NCI-H1105 (cell line): ENCODE results near the gene USP2.
"Not testable (repeated sequence)": the region's sequence is repeated elsewhere in the genome, so short reads cannot be mapped to it uniquely, and the experiment has no call there.

ENCODE experiments used
- DNase-seq: peaks from one replicate; lab custom pipeline; 2025; lab: John Stamatoyannopoulos, UW

USP2 gene

GRCh38 chr11:119414321-119414720 is 32.8 kb upstream of the USP2 start:
- DNase-seq: no peak

DNA sequence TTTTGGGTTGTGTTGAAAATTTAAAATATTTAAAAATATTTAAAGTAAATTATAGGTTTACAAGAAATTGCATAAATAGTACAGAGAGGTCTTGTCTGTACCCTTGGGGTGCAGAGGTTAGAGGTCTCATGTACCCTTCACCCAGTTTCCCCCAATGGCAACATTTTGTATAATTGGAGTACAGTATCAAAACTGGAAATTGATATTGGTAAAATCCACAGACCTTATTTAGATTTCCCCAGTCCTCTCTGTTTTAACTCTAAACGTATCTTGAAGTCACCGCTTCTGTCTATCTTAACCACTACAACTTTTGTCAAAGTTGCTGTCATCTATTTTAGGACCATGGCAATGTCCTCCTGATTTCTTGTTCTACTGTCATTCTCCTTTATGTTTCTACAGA is 30.6 kb upstream of the USP2 start:
- no peak for DNase-seq

- DNase-seq: no peak
These were observed 29.0 kb upstream of the USP2 start for GRCh38 chr11:119410501-119410900.

DNA sequence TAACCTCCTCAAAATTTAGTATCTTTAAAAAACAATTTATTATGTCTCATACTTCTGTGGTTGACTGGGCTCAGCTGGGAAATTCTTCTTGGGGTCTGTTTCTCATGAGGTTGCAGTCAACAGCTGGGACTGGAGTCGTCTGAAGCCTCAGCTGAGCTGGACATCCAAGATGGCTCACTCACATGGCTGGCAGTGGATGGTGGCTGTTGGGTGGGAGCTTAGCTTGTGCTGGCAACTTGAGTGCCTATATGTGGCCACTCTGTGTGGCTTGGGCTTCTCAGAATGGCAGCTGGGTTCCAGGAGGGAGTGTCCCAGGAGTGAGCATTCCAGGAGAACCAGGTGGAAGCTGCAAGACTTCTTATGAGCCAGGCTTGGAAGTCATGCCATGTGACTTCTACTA is 28.2 kb upstream of the USP2 start:
- DNase-seq: no peak

- no peak for DNase-seq
These were observed 24.5 kb upstream of the USP2 start for GRCh38 chr11:119406005-119406404.

GRCh38 chr11:119405448-119405847 is 24.0 kb upstream of the USP2 start:
- not testable (repeated sequence) for DNase-seq

DNA sequence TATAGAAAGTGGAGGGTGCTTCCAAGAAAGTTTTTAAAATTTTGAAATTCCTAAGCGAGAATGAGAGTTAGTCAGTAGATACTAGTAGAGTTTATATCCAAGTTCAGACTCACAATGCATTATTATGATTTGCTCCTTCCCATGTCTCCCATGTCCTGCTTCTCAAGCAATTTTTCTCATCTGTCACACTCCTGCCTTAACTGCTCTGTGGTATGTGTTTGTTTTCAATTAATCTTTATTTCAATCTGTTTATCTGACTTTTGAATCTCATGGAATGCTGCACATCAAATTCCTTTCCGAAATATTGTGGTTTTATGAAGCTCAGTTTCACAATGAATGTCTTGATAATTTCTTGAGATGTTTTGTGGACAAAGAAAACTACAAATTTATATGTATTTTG is 23.4 kb upstream of the USP2 start:
- no peak for DNase-seq

DNA sequence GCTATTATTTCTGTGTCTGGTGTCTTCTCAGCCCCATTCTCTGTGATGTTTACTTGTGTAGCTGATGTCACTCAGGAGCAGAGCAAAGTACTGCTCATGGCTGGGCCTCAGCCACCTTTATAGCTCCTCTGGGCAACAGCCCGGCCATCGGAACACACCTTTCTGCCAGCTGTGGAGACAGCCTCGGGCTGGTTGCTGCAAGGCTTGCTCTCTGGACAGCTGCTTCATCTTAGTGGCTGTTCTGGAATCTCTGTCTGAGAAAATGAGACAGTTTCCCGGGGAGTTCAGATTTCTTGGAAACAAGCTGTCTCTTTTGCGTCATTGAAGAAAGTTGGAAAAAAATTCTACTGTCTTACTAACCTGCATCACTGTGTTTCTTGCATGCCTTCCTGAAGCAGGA is 21.5 kb upstream of the USP2 start:
- DNase-seq: no peak

DNA sequence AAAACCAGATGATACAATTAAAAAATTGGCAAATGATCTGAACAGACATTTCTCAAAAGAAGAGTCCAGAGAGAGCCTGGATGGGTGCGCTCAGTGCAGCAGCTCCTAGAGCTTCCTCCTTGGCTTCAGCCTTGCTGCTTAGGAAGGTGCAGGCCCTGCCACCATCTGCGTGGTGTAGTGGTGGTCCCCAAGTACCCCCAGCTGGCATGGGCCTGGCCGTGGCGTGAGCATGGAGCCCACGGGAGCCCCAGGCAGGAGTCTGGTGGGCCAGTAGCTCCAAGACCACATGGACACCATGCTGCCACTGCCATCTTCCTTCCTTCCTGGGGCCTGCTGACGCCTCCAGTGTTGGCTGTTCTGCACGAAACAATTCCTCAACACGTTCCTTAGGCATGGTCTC is 21.0 kb upstream of the USP2 start:
- no peak for DNase-seq

GRCh38 chr11:119400860-119401259 is 19.4 kb upstream of the USP2 start:
- no peak for DNase-seq

DNA sequence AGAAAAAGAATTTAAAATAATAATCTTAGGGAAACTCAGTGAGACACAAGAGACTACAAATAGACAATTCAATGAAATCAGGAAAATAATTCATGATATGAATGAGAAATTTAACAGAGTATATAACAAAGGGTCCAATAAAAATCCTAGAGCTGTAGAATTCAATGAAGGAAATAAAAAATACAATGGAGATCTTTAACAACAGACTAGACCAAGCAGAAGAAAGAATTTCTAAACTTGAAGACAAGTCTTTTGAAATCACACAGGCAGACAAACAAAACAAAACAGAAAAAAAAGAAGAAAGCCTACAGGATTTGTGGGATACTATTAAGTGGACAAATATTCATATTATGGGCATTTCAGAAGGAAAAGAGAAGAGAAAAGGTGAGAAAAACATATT is 16.2 kb upstream of the USP2 start:
- DNase-seq: no peak

GRCh38 chr11:119396835-119397234 is 15.3 kb upstream of the USP2 start:
- DNase-seq: no peak

GRCh38 chr11:119391275-119391674 is 9.8 kb upstream of the USP2 start:
- DNase-seq: no peak

DNA sequence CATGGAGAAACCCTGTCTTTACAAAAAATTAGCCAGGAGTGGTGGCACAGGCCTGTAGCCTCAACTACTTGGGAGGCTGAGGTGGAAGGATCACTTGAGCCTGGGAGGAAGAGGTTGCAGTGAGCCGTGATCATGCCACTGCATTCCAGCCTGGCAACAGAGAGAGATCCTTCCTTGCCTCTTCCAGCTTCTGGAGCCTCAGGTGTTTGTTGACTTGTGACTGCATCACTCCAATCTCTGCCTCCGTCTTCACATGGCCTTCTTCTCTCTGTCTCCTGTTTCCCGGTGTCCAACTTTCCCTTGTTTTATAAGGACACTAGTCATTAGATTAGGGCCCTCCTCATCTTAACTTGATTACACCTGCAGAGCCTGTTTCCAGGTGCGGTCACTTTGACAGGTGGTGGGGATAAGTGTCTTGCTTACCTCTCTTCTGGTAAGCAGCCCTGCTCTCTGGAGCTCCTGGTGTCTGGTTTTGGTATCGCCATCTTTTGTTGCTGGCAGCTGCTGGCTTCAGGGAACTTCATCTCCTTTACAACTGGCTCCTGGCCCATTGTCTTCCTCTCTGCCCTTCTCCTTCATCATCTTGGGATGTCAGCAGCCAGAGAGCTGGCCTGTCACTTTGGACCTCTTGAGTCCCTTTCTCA is 8.2 kb upstream of the USP2 start:
- DNase-seq: no peak

DNA sequence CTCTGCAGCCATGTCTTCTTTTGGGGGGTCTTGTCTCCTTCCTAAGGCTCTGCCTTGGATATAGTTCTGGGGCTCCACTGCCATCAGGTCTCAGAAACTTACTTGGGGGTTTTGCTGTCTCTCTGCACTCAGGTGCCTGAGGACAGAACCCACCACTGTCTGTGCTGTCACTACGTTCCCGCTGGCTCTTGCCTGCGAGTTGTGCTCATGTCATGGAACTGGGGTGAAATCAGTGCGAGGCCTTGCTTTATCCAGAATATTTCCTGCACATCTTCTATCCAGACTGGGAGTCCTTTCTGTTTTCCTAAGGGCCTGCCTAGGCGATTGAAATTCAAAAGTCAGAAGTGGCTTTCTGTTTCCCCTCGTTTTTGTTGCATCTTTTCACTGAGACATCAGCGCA is 6.6 kb upstream of the USP2 start:
- DNase-seq: no peak

- DNase-seq: no peak
These were observed 2.8 kb upstream of the USP2 start for GRCh38 chr11:119384332-119384731.

GRCh38 chr11:119382513-119382912 is 1.0 kb upstream of the USP2 start:
- DNase-seq: not testable (repeated sequence)

DNA sequence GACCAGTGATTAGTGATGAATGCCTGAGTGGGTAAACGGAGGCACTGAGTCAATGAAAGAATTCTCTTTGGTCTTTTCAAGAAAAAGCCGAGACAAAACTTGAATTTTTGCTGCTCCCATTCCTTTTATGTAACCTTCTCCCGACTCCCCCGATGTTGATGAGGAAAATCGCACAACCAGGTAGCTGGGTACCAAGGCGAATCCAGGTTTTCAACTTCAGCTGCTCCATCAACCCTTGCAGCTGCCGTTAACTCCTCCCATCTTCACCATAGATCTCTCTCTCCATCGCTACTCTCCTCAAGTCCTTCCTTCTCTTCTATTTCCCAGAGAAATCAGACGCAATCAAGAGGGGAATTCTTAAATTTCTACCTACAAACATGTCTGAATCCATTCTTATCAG is 611 bp upstream of the USP2 start:
- DNase-seq: no peak

DNA sequence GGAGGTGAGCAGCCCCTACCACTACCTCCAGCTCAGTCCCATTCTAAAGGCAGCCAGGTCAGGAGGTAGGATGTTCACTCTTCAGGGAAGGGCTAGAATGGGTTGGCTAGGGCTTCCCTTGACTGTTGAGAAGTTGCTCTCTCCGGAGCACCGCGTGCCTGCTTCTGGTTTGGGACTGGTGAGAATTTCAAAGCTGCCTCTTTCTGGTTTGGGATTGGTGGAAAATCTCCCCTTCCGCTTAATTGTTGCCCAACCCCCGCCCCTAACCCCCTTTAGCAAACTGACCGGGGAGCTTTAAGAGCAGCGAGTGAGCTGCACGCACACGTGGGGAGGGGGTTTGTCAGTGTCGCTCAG is 686 bp downstream of the USP2 start:
- DNase-seq: no peak

GRCh38 chr11:119380160-119380826 is 1.2 kb downstream of the USP2 start:
- no peak for DNase-seq

DNA sequence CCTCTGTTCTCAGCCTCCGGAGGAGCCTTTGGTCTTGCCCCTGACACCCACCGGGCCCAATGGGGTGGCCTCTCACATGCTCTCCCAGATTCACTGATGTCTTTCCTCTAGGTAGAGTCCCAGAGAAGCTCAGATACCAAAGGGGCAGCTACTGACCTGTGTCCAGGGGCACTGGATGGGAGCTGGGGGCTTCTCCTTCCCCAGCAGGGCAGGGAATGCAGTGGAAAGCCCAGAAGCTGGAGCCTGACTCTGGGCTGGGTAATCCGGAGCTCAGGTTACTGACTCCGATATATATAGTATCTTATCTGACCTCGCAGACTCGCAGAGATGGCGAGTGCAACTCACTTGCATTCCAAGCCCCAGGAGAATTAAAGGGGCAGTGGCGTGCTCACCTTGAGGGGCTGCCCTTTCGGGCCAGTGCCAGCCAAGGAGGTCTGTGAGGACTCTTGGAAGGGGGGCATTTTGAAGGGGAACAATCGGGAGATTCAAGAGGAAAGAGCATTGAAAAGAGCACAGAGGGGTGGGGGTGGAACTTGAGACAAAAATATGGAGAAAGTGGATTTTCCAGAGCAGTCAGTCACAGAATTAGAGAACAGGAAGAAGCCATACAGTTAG is 2.5 kb downstream of the USP2 start:
- DNase-seq: no peak

DNA sequence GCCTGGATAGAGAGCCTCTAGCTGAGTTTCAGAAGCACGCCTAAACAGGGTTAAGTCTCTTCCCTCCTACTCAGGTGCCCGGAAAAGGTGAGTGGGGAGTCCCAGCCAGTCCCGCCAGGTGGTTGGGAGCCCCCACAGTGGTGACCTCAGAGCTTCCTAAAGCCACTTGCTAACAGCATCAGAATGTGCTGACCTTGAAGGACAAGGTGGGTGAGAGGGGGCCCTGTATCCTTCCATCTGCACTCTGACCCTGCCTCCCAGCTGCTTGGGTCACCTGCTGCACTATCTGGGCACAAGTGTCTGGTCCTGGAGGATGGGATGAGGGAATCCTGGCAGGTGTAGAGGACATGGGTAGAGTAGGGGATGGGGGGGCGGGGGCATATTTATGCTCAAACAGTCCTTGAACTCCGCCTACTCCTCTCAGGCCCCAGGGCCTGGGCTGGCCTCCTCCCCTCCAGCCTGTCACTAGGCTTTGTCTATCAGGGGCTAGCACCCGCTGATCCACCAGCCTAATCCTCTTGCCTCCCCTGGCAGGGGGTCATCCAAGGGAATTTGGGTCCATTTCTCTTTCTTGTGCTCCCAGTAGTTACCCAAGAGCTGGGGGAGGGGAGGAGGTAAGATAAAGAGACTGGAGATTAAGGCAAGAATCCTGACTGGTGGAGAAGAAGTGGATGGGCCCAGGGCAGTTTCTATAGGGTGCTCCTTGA is 3.4 kb downstream of the USP2 start:
- no peak for DNase-seq
